HepG2 (cell line): ENCODE measurements around the gene MIER1. TPM values are rescaled to one million over a fixed set of nuclear protein-coding genes. Genes with fewer than 3 reads are reported as not detected.

ENCODE experiments used
- ADNP ChIP-seq: sonication (generic); formaldehyde crosslinking; IDR thresholded peaks from 2 replicates; pipeline ENCODE4 v1.4.0; 2020; ENCODE audit warnings: missing genetic modification reagents
- ATF6 ChIP-seq: sonication (generic); formaldehyde crosslinking; conservative IDR thresholded peaks from 2 replicates; pipeline ENCODE4 v1.4.0; 2020; ENCODE audit warnings: missing genetic modification reagents
- MIER2 ChIP-seq: IDR thresholded peaks from 2 replicates; pipeline ENCODE4 v1.6.1; 2016; ENCODE audit warnings: missing biosample characterization, missing genetic modification reagents
- MLXIP ChIP-seq: sonication (generic); formaldehyde crosslinking; IDR thresholded peaks from 2 replicates; pipeline ENCODE4 v1.9.0; 2021; ENCODE audit warnings: missing genetic modification reagents, borderline replicate concordance
- SSRP1 ChIP-seq: IDR thresholded peaks from 2 replicates; pipeline ENCODE4 v1.6.1; 2016; ENCODE audit warnings: control low read depth
- TBX3 ChIP-seq: fragments of 450-650 bp; IDR thresholded peaks from 2 replicates; pipeline ENCODE4 v1.6.1; 2017; ENCODE audit warnings: antibody characterized with exemption, mild to moderate bottlenecking, inconsistent platforms, borderline replicate concordance
- WIZ ChIP-seq: sonication (generic); formaldehyde crosslinking; IDR thresholded peaks from 2 replicates; pipeline ENCODE4 v1.5.1; 2020; ENCODE audit warnings: mild to moderate bottlenecking, missing genetic modification reagents
- ZBTB3 ChIP-seq: sonication (generic); formaldehyde crosslinking; IDR thresholded peaks from 2 replicates; pipeline ENCODE4 v1.4.0; 2020; ENCODE audit warnings: low read depth, mild to moderate bottlenecking, moderate library complexity, missing genetic modification reagents, borderline replicate concordance
- ZNF136 ChIP-seq: sonication (generic); formaldehyde crosslinking; IDR thresholded peaks from 2 replicates; pipeline ENCODE4 v1.8.1; 2022; ENCODE audit warnings: low read depth, mild to moderate bottlenecking, moderate library complexity, missing genetic modification reagents
- ZNF17 ChIP-seq: sonication (generic); formaldehyde crosslinking; IDR thresholded peaks from 2 replicates; pipeline ENCODE4 v1.5.0; 2020; ENCODE audit warnings: mild to moderate bottlenecking, missing genetic modification reagents
- ZNF24 ChIP-seq: fragments of 450-650 bp; IDR thresholded peaks from 2 replicates; pipeline ENCODE4 v1.6.1; 2017; ENCODE audit warnings: antibody characterized with exemption, mild to moderate bottlenecking
- ZNF30 ChIP-seq: sonication (generic); formaldehyde crosslinking; IDR thresholded peaks from 2 replicates; pipeline ENCODE4 v1.5.0; 2020; ENCODE audit warnings: mild to moderate bottlenecking, missing genetic modification reagents
- ZNF383 ChIP-seq: sonication (generic); formaldehyde crosslinking; IDR thresholded peaks from 2 replicates; pipeline ENCODE4 v1.4.0; 2020; ENCODE audit warnings: missing genetic modification reagents, mild to moderate bottlenecking, borderline replicate concordance
- ZNF510 ChIP-seq: sonication (generic); formaldehyde crosslinking; IDR thresholded peaks from 2 replicates; pipeline ENCODE4 v1.4.0; 2020; ENCODE audit warnings: low read depth, mild to moderate bottlenecking, missing genetic modification reagents
- ZNF549 ChIP-seq: sonication (generic); formaldehyde crosslinking; IDR thresholded peaks from 2 replicates; pipeline ENCODE4 v1.5.0; 2020; ENCODE audit warnings: missing genetic modification reagents
- ZNF567 ChIP-seq: sonication (generic); formaldehyde crosslinking; IDR thresholded peaks from 2 replicates; pipeline ENCODE4 v1.8.1; 2023; ENCODE audit warnings: mild to moderate bottlenecking, missing genetic modification reagents, borderline replicate concordance
- ZNF703 ChIP-seq: sonication (generic); formaldehyde crosslinking; IDR thresholded peaks from 2 replicates; pipeline ENCODE4 v1.5.1; 2020; ENCODE audit warnings: missing genetic modification reagents, mild to moderate bottlenecking, moderate library complexity, borderline replicate concordance
- ZNF780A ChIP-seq: sonication (generic); formaldehyde crosslinking; IDR thresholded peaks from 2 replicates; pipeline ENCODE4 v1.8.0; 2022; ENCODE audit warnings: mild to moderate bottlenecking, missing genetic modification reagents, moderate library complexity
- ZSCAN22 ChIP-seq: sonication (generic); formaldehyde crosslinking; IDR thresholded peaks from 2 replicates; pipeline ENCODE4 v1.4.0; 2020; ENCODE audit warnings: mild to moderate bottlenecking, missing genetic modification reagents
- polyA plus RNA-seq, 8 experiments: library from polyadenylated mRNA; depleted of rRNA in 3 of 8; stranded (reverse) in 7 of 8; unstranded in 1 of 8; fragments of >200 nt; fragmentation: Illumina TruSeq in 4 of 8; extraction: Trizol in 4 of 8; gene quantifications; 2 replicates each; pipeline versions ENCODE4 v1.2.1 to v1.2.3, GENCODE V29; 2011 to 2016; ENCODE audit warnings: low read depth in 4 of 8, missing spikeins in 1 of 8, mixed read lengths in 1 of 8; ENCODE audit not compliant: insufficient read depth in 1 of 8
- total RNA-seq, 5 experiments: library from RNA; depleted of rRNA; stranded (reverse); fragments of >200 nt; fragmentation: Illumina TruSeq; extraction: Trizol; gene quantifications; 2 replicates each; pipeline ENCODE4 v1.2.3, GENCODE V29; 2016; ENCODE audit warnings: low read depth in 1 of 5
- TF ChIP-seq, protein P1 (sequence below): IDR thresholded peaks from 2 replicates; pipeline ENCODE4 v1.6.1; 2016; ENCODE audit warnings: mild to moderate bottlenecking
- TF ChIP-seq, protein P2 (sequence below): sonication (generic); formaldehyde crosslinking; IDR thresholded peaks from 2 replicates; pipeline ENCODE4; 2020; ENCODE audit warnings: missing genetic modification reagents, mild to moderate bottlenecking, borderline replicate concordance

The MIER1 gene
- total and polyA plus RNA-seq, 2 of the 13 experiments (the other 11 are each of a cell fraction or from before 2014, with no cell fraction given): 7.0 to 30.4 TPM

GRCh38 chr1:66929999-66930822, 5.4 kb downstream of the MIER1 start (continued):
- TF ChIP-seq, protein P1, sequence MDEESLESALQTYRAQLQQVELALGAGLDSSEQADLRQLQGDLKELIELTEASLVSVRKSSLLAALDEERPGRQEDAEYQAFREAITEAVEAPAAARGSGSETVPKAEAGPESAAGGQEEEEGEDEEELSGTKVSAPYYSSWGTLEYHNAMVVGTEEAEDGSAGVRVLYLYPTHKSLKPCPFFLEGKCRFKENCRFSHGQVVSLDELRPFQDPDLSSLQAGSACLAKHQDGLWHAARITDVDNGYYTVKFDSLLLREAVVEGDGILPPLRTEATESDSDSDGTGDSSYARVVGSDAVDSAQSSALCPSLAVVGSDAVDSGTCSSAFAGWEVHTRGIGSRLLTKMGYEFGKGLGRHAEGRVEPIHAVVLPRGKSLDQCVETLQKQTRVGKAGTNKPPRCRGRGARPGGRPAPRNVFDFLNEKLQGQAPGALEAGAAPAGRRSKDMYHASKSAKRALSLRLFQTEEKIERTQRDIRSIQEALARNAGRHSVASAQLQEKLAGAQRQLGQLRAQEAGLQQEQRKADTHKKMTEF: peak; percentile 76
- no peak for TF ChIP-seq MIER2 (CRISPR knock-in tag)
- TF ChIP-seq ZSCAN22 (CRISPR knock-in tag): peak; percentile 39; the same call in 1 of the 2 replicates
- no peak for TF ChIP-seq ZNF549 (CRISPR knock-in tag)
- TF ChIP-seq ZNF17 (CRISPR knock-in tag): no peak
- no peak for TF ChIP-seq ZNF383 (CRISPR knock-in tag)
- TF ChIP-seq, protein P2, sequence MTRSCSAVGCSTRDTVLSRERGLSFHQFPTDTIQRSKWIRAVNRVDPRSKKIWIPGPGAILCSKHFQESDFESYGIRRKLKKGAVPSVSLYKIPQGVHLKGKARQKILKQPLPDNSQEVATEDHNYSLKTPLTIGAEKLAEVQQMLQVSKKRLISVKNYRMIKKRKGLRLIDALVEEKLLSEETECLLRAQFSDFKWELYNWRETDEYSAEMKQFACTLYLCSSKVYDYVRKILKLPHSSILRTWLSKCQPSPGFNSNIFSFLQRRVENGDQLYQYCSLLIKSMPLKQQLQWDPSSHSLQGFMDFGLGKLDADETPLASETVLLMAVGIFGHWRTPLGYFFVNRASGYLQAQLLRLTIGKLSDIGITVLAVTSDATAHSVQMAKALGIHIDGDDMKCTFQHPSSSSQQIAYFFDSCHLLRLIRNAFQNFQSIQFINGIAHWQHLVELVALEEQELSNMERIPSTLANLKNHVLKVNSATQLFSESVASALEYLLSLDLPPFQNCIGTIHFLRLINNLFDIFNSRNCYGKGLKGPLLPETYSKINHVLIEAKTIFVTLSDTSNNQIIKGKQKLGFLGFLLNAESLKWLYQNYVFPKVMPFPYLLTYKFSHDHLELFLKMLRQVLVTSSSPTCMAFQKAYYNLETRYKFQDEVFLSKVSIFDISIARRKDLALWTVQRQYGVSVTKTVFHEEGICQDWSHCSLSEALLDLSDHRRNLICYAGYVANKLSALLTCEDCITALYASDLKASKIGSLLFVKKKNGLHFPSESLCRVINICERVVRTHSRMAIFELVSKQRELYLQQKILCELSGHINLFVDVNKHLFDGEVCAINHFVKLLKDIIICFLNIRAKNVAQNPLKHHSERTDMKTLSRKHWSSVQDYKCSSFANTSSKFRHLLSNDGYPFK: peak; percentile 69; the same call in 1 of the 2 replicates
- TF ChIP-seq WIZ (CRISPR knock-in tag): no peak
- TF ChIP-seq MLXIP (CRISPR knock-in tag): no peak
- TF ChIP-seq SSRP1: no peak
- TF ChIP-seq ZNF510: 0 out of 2 replicates have a peak, but pooled peaks have one; percentile 17
- no peak for TF ChIP-seq ZNF30
- TF ChIP-seq ZNF24: no peak
- no peak for TF ChIP-seq ZNF567
- no peak for TF ChIP-seq ZNF136 (CRISPR knock-in tag)
- no peak for TF ChIP-seq TBX3
- peak; percentile 75; the same call in 1 of the 2 replicates for TF ChIP-seq ZBTB3 (CRISPR knock-in tag)
- no peak for TF ChIP-seq ZNF780A (CRISPR knock-in tag)
- no peak for TF ChIP-seq ATF6 (CRISPR knock-in tag)
- TF ChIP-seq ADNP: no peak
- no peak for TF ChIP-seq ZNF703
